Measurements from ENCODE around the gene ANKRD18A.
"Not testable (repeated sequence)": the region's sequence is repeated elsewhere in the genome, so short reads cannot be mapped to it uniquely, and the experiment has no call there.

The ANKRD18A gene

DNA sequence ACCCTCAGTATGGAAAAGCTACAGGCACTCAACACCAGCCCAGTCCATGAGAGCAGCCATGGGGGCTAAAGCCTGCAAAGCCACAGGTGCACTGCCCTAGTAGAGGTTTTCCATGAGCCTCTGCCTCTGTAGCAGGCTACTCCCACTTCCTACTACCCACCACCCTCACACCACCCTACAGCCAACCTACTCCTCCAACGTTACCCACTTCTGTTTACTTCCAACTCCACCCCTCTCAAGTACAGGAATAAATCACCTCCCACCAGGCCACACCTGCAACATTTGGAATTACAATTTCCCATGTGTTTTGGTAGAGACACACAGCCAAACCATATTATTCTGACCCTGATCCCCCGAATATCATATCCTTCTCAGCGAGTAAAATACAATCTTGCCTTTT is 61.2 kb downstream of the ANKRD18A start:
- H3K27ac Mint-ChIP-seq, result peak overlapping the region in 2 of 3 experiments; percentile 20 to 70
- peak overlapping the region in 1 of 3 experiments; percentile 6 for H3K4me3 Mint-ChIP-seq
- peaks cover 46% of the 10 kb centered on the region for H3K4me1 Mint-ChIP-seq
- H3K9me3 Mint-ChIP-seq; H3K36me3 Mint-ChIP-seq (ENCODE audit: low read depth); H3K27me3 Mint-ChIP-seq (ENCODE audit: low read depth): not testable (repeated sequence)

GRCh38 chr9:38557746-38558145 is 62.6 kb downstream of the ANKRD18A start:
- peaks cover 38% of the 10 kb centered on the region for H3K4me1 Mint-ChIP-seq
- not testable (repeated sequence) for H3K36me3 Mint-ChIP-seq (ENCODE audit: low read depth); H3K27me3 Mint-ChIP-seq (ENCODE audit: low read depth); H3K9me3 Mint-ChIP-seq; H3K27ac Mint-ChIP-seq; H3K4me3 Mint-ChIP-seq

GRCh38 chr9:38554966-38555365 is 65.4 kb downstream of the ANKRD18A start:
- H3K4me1 Mint-ChIP-seq, result peaks cover 34% of the 10 kb centered on the region
- not testable (repeated sequence) for H3K27ac Mint-ChIP-seq; H3K36me3 Mint-ChIP-seq (ENCODE audit: low read depth); H3K9me3 Mint-ChIP-seq; H3K27me3 Mint-ChIP-seq (ENCODE audit: low read depth); H3K4me3 Mint-ChIP-seq

GRCh38 chr9:38553019-38553418 is 67.4 kb downstream of the ANKRD18A start:
- H3K36me3 Mint-ChIP-seq (ENCODE audit: low read depth); H3K27ac Mint-ChIP-seq; H3K4me3 Mint-ChIP-seq; H3K9me3 Mint-ChIP-seq; H3K27me3 Mint-ChIP-seq (ENCODE audit: low read depth): not testable (repeated sequence)
- peaks cover 31% of the 10 kb centered on the region for H3K4me1 Mint-ChIP-seq

DNA sequence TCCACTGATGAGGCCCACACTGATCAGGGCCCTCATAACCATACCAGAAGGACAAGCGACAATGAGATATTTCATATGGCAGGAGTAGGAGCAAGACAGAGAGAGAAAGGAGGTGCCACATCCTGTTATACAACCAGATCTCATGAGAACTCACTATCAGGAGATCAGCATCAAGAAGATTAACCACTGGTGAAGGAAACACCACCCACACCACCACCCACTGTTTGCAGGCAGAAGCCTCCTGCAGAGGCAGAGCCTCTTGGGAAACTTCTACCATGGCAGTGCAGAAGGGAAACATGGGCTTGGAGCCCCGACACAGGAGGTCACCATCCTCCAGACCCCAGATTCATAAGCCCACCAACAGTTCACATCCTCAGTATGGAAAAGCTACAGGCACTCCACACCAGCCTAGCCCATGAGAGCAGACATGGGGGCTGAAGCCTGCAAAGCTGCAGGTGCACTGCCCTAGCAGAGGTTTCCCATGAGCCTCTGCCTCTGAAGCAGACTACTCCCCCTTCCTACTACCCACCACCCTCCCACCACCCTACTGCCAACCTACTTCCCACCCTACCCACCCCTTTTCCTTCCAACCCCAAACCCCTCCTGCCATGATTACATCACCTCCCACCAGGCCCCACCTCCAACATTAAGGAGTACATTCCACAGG is 73.8 kb downstream of the ANKRD18A start:
- not testable (repeated sequence) for H3K4me1 Mint-ChIP-seq; H3K27me3 Mint-ChIP-seq (ENCODE audit: low read depth); H3K36me3 Mint-ChIP-seq (ENCODE audit: low read depth); H3K9me3 Mint-ChIP-seq; H3K27ac Mint-ChIP-seq; H3K4me3 Mint-ChIP-seq

DNA sequence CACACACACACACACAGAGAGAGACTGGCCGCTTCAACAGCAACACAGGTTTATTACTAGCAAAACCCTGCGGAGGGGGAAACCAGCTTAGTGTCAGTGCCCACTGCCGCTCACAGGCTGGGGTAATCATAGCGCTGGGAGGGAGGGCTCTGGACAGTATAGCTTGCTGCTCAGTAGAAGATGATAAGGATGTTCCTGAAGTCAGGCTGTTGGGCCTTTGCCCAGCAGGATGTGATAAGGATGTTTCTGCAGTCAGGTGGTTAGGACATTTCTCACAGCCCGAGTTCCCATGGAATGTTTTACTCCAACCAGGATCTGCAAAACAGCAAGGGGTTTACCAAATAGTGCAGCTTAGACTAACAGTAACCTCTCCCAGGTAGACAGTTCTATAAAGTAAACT is 79.9 kb downstream of the ANKRD18A start:
- not testable (repeated sequence) for H3K36me3 Mint-ChIP-seq (ENCODE audit: low read depth); H3K9me3 Mint-ChIP-seq; H3K4me3 Mint-ChIP-seq; H3K27ac Mint-ChIP-seq; H3K4me1 Mint-ChIP-seq
- H3K27me3 Mint-ChIP-seq (ENCODE audit: low read depth), result peaks cover 14% of the 10 kb centered on the region

DNA sequence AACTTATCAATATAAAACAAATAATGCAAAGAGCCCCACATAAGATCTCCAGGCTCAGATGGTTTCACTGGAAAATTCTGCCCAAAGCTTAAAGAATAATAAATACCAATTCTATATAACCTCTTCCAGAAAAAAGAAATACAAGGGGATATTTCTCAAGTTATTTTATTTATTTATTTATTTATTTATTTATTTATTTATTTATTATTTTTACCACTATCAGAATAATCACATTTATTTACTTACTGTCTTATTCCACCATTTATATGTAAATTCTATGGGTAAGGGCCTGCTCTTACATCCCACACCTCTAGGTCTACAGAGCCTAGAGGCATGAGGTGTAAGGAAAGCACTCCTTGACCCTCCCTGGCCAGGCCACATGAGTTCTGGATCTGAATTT is 91.1 kb downstream of the ANKRD18A start:
- Mint-ChIP-seq H3K36me3 (ENCODE audit: low read depth) (peaks cover 3% of the 10 kb centered on the region), H3K27me3 (ENCODE audit: low read depth) (no peaks in the 10 kb centered on the region), H3K4me3 (no peak overlapping the region), H3K9me3 (peaks cover 13% of the 10 kb centered on the region), H3K4me1 (peaks cover 10% of the 10 kb centered on the region), H3K27ac (no peak overlapping the region)
- TF ChIP-seq, protein P1, sequence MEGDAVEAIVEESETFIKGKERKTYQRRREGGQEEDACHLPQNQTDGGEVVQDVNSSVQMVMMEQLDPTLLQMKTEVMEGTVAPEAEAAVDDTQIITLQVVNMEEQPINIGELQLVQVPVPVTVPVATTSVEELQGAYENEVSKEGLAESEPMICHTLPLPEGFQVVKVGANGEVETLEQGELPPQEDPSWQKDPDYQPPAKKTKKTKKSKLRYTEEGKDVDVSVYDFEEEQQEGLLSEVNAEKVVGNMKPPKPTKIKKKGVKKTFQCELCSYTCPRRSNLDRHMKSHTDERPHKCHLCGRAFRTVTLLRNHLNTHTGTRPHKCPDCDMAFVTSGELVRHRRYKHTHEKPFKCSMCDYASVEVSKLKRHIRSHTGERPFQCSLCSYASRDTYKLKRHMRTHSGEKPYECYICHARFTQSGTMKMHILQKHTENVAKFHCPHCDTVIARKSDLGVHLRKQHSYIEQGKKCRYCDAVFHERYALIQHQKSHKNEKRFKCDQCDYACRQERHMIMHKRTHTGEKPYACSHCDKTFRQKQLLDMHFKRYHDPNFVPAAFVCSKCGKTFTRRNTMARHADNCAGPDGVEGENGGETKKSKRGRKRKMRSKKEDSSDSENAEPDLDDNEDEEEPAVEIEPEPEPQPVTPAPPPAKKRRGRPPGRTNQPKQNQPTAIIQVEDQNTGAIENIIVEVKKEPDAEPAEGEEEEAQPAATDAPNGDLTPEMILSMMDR (IDR thresholded peaks at IDR 0.05; ENCODE audit: unreplicated experiment in 3 of 3), result no peak

GRCh38 chr9:38527503-38527902 is 92.9 kb downstream of the ANKRD18A start:
- H3K9me3 Mint-ChIP-seq, result peaks cover 13% of the 10 kb centered on the region
- peaks cover 10% of the 10 kb centered on the region for H3K4me1 Mint-ChIP-seq
- no peak overlapping the region for H3K4me3 Mint-ChIP-seq
- H3K36me3 Mint-ChIP-seq (ENCODE audit: low read depth), result peaks cover 3% of the 10 kb centered on the region
- no peaks in the 10 kb centered on the region for H3K27me3 Mint-ChIP-seq (ENCODE audit: low read depth)
- H3K27ac Mint-ChIP-seq, result peak overlapping the region in 1 of 3 experiments; percentile 9
- TF ChIP-seq, protein P1 (IDR thresholded peaks at IDR 0.05; ENCODE audit: unreplicated experiment in 3 of 3), result no peak

GRCh38 chr9:38526591-38526990 is 93.8 kb downstream of the ANKRD18A start:
- H3K27me3 Mint-ChIP-seq (ENCODE audit: low read depth), result no peaks in the 10 kb centered on the region
- no peak overlapping the region for H3K27ac Mint-ChIP-seq
- no peak overlapping the region for H3K4me3 Mint-ChIP-seq
- peaks cover 3% of the 10 kb centered on the region for H3K36me3 Mint-ChIP-seq (ENCODE audit: low read depth)
- H3K9me3 Mint-ChIP-seq, result peaks cover 13% of the 10 kb centered on the region
- H3K4me1 Mint-ChIP-seq, result peaks cover 15% of the 10 kb centered on the region
- TF ChIP-seq, protein P1 (IDR thresholded peaks at IDR 0.05; ENCODE audit: unreplicated experiment in 3 of 3), result no peak

Data from nephron (organoid).